Smooth muscle cell (in vitro differentiated cells): ENCODE results near the gene ECHS1. TPM values are rescaled to one million over a fixed set of nuclear protein-coding genes. Genes with fewer than 3 reads are reported as not detected.

Source experiments
- DNase-seq: peaks from one replicate; lab custom pipeline; 2025; ENCODE audit not compliant: unreplicated experiment; lab: John Stamatoyannopoulos, UW
- H2AFZ ChIP-seq: fragments of 200-600 bp; sonication (generic); 2 replicates; pipeline ENCODE4 v1.6.0; 2016; ENCODE audit warnings: antibody characterized with exemption, low read depth, mild to moderate bottlenecking
- H3F3A ChIP-seq: fragments of 200-600 bp; sonication (generic); 2 replicates; pipeline ENCODE4 v1.6.0; 2017; ENCODE audit warnings: antibody characterized with exemption, low read depth
- H3K27ac ChIP-seq: fragments of 200-600 bp; sonication (generic); 2 replicates; pipeline ENCODE4 v1.5.1; 2016; ENCODE audit warnings: low read depth, mild to moderate bottlenecking
- H3K27me3 ChIP-seq: fragments of 200-600 bp; sonication (generic); 2 replicates; pipeline ENCODE4 v1.6.1; 2016; ENCODE audit warnings: low read depth, mild to moderate bottlenecking
- H3K36me3 ChIP-seq: fragments of 200-600 bp; sonication (generic); 2 replicates; pipeline ENCODE4 v1.5.1; 2016; ENCODE audit warnings: low read depth
- H3K4me1 ChIP-seq: fragments of 200-600 bp; sonication (generic); 2 replicates; pipeline ENCODE4 v1.5.1; 2016; ENCODE audit warnings: low read depth
- H3K4me2 ChIP-seq: fragments of 200-600 bp; sonication (generic); 2 replicates; pipeline ENCODE4 v1.6.0; 2016; ENCODE audit warnings: mild to moderate bottlenecking
- H3K4me3 ChIP-seq: fragments of 200-600 bp; sonication (generic); 2 replicates; pipeline ENCODE4 v1.5.1; 2016; ENCODE audit warnings: mild to moderate bottlenecking
- H3K79me2 ChIP-seq: fragments of 200-600 bp; sonication (generic); 2 replicates; pipeline ENCODE4 v1.6.0; 2016; ENCODE audit warnings: low read depth, mild to moderate bottlenecking
- H3K9ac ChIP-seq: fragments of 200-600 bp; sonication (generic); 2 replicates; pipeline ENCODE4 v1.6.0; 2016; ENCODE audit warnings: low read depth
- H3K9me3 ChIP-seq: fragments of 200-600 bp; sonication (generic); replicated peaks from 2 replicates; pipeline ENCODE4 v1.5.1; 2016; ENCODE audit warnings: low read depth
- H4K20me1 ChIP-seq: fragments of 200-600 bp; sonication (generic); 2 replicates; pipeline ENCODE4 v1.6.0; 2016; ENCODE audit warnings: low read depth
- CTCF ChIP-seq: fragments of 200-600 bp; sonication (generic); IDR thresholded peaks from 2 replicates; pipeline ENCODE4 v1.5.1; 2017; ENCODE audit warnings: borderline replicate concordance, mild to moderate bottlenecking, antibody characterized with exemption; ENCODE audit not compliant: insufficient read depth, poor library complexity, severe bottlenecking
- WGBS: methylation state at CpG from one replicate; pipeline ENCODE4 v1.1.7; 2016; ENCODE audit warnings: low lambda C conversion rate; 5-methylcytosine and 5-hydroxymethylcytosine counted together
- polyA plus RNA-seq: library from polyadenylated mRNA; unstranded; fragments of >200 nt; fragmentation: Nextera tagmentation; extraction: Ambion mirVana; gene quantifications from 2 replicates; pipeline ENCODE4 v1.2.1, GENCODE V29; 2016
- total RNA-seq: library from RNA; depleted of rRNA; stranded (reverse); fragments of >200 nt; gene quantifications from 2 replicates; pipeline ENCODE4 v1.2.3, GENCODE V29; 2014

ECHS1 gene
- total and polyA plus RNA-seq, 2 experiments from 2014 or later: 63.8 to 112 TPM

DNA sequence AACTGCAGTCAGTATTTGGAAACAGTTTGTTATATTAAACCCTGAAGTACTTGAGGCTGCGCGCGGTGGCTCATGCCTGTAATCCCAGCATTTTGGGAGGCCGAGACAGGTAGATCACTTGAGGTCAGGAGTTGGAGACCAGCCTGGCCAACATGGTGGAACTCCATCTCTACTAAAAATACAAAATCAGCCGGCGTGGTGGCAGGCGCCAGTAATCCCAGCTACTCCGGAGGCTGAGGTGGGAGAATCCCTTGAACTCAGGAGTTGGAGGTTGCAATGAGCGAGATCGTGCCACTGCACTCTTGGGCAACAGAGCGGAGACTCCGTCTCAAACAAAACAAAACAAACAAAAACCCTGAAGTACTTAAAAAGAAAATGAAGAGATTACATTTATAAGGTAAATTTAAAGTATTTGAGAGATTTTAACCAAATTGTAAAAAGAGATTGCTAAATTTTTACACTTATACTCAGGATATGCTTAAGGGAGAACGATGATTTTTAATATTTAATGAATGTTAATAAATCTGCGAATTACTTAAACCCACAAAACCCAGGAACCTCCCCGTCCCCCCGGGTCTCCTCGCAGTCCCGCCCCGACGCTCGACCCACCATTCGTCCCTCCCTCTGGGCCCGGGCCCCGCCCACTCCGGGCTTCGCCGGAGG, 20.4 kb upstream of the ECHS1 start:
- H3K27ac ChIP-seq: no peak overlapping the region
- no peaks in the 10 kb centered on the region for H3K4me1 ChIP-seq
- peak overlapping the region; percentile 91 for H3K4me2 ChIP-seq
- DNase-seq: no peak
- peak overlapping the region; percentile 67 for H2AFZ ChIP-seq
- H3K4me3 ChIP-seq: peak overlapping the region; percentile 75
- peaks cover 36% of the 10 kb centered on the region for H3K79me2 ChIP-seq
- H4K20me1 ChIP-seq: no peaks in the 10 kb centered on the region
- no peak for TF ChIP-seq CTCF
- WGBS: 28% methylated on average over 27 of the region's 27 CpGs
- no peak overlapping the region for H3K9ac ChIP-seq
- no peaks in the 10 kb centered on the region for H3K9me3 ChIP-seq
- H3K27me3 ChIP-seq: no peaks in the 10 kb centered on the region
- H3F3A ChIP-seq: no peaks in the 10 kb centered on the region
- H3K36me3 ChIP-seq: no peaks in the 10 kb centered on the region

- H2AFZ ChIP-seq: no peak overlapping the region
- no peak for TF ChIP-seq CTCF
- H3K79me2 ChIP-seq: peaks cover 26% of the 10 kb centered on the region
- H3K27me3 ChIP-seq: no peaks in the 10 kb centered on the region
- no peaks in the 10 kb centered on the region for H4K20me1 ChIP-seq
- no peaks in the 10 kb centered on the region for H3K4me1 ChIP-seq
- H3K9me3 ChIP-seq: no peaks in the 10 kb centered on the region
- WGBS: 93% methylated on average over 9 of the region's 12 CpGs
- no peak overlapping the region for H3K4me3 ChIP-seq
- H3K4me2 ChIP-seq: no peak overlapping the region
- no peak for DNase-seq
- H3K36me3 ChIP-seq: no peaks in the 10 kb centered on the region
- no peaks in the 10 kb centered on the region for H3F3A ChIP-seq
- H3K9ac ChIP-seq: no peak overlapping the region
- no peak overlapping the region for H3K27ac ChIP-seq
Observed at GRCh38 chr10:133391761-133392518, 18.8 kb upstream of the ECHS1 start.

- no peaks in the 10 kb centered on the region for H3K36me3 ChIP-seq
- no peak overlapping the region for H3K4me3 ChIP-seq
- H3K27me3 ChIP-seq: no peaks in the 10 kb centered on the region
- H2AFZ ChIP-seq: no peak overlapping the region
- H3K4me1 ChIP-seq: no peaks in the 10 kb centered on the region
- no peak for TF ChIP-seq CTCF
- H3K9me3 ChIP-seq: no peaks in the 10 kb centered on the region
- DNase-seq: no peak
- 97% methylated on average over 12 of the region's 12 CpGs for WGBS
- no peak overlapping the region for H3K4me2 ChIP-seq
- H3F3A ChIP-seq: no peaks in the 10 kb centered on the region
- H4K20me1 ChIP-seq: no peaks in the 10 kb centered on the region
- H3K27ac ChIP-seq: no peak overlapping the region
- no peak overlapping the region for H3K9ac ChIP-seq
- H3K79me2 ChIP-seq: peaks cover 19% of the 10 kb centered on the region
Observed at GRCh38 chr10:133391249-133391635, 18.1 kb upstream of the ECHS1 start.
